Measurements from ENCODE around the gene GNB1L. TPM values are rescaled to one million over a fixed set of nuclear protein-coding genes. Genes with fewer than 3 reads are reported as not detected.

GNB1L gene
- total RNA-seq, 5 donors from 2014 or later (not counting 1 experiment from before 2014, with no cell fraction given), result 4.8 to 13.7 (median 12.9) TPM

- ChIA-PET POLR2A (interaction anchor here in 1 of 2 donors (0.7 kb wide), 1 partner anchor 359 kb away, joined by 3 read pairs; no protein-coding TSS in a partner anchor), CTCF (no interaction called here)
- Mint-ChIP-seq H3K27ac (no peak overlapping the region), H3K9me3 (no peaks in the 10 kb centered on the region), H3K4me1 (peaks cover 8 to 32% (median 26%) of the 10 kb centered on the region in 3 donors), H3K27me3 (no peaks in the 10 kb centered on the region), H3K4me3 (no peak overlapping the region), H3K36me3 (peaks cover 7% of the 10 kb centered on the region)
- H3K9me3 ChIP-seq, result no peaks in the 10 kb centered on the region
- no peak overlapping the region for H3K4me3 ChIP-seq (ENCODE audit: control insufficient read depth in 1 of 2, extremely low read depth in 1 of 2, low read length in 1 of 2)
- DNase-seq (no peak), ATAC-seq (replicated peaks in 1 of 4) (no peak)
- H3K27me3 ChIP-seq (replicated peaks in 1 of 2; ENCODE audit: control insufficient read depth in 2 of 2, extremely low read depth in 1 of 2, insufficient read depth in 2 of 2, low read length in 1 of 2), result no peaks in the 10 kb centered on the region
- H3K27ac ChIP-seq (ENCODE audit: low read length), result no peak overlapping the region
- H3K36me3 ChIP-seq (ENCODE audit: control insufficient read depth in 2 of 2, extremely low read depth in 1 of 2, insufficient read depth in 1 of 2, low read length in 1 of 2), result no peaks in the 10 kb centered on the region
- H3K4me1 ChIP-seq (ENCODE audit: control insufficient read depth in 1 of 2, extremely low read depth in 1 of 2, insufficient read depth in 2 of 2, low read length in 2 of 2), result peaks cover 0 to 3% of the 10 kb centered on the region in 2 experiments
- no CpG with 5 or more reads among the region's 6 CpGs for WGBS (ENCODE audit: insufficient coverage)
Measured at GRCh38 chr22:19831016-19831415, 23.7 kb downstream of the GNB1L start.

- no peak overlapping the region for H3K27ac ChIP-seq (ENCODE audit: low read length)
- WGBS (ENCODE audit: insufficient coverage), result no CpG with 5 or more reads among the region's 2 CpGs
- peaks cover 0 to 14% (median 11%) of the 10 kb centered on the region in 3 donors for H3K4me1 Mint-ChIP-seq
- H3K4me3 Mint-ChIP-seq, result no peak overlapping the region
- no peaks in the 10 kb centered on the region for H3K27me3 ChIP-seq (replicated peaks in 1 of 2; ENCODE audit: control insufficient read depth in 2 of 2, extremely low read depth in 1 of 2, insufficient read depth in 2 of 2, low read length in 1 of 2)
- ATAC-seq (replicated peaks in 1 of 4), result no peak
- no peaks in the 10 kb centered on the region for H3K36me3 ChIP-seq (ENCODE audit: control insufficient read depth in 2 of 2, extremely low read depth in 1 of 2, insufficient read depth in 1 of 2, low read length in 1 of 2)
- DNase-seq, result no peak
- H3K9me3 Mint-ChIP-seq, result no peaks in the 10 kb centered on the region
- no peaks in the 10 kb centered on the region for H3K9me3 ChIP-seq
- H3K4me1 ChIP-seq (ENCODE audit: control insufficient read depth in 1 of 2, extremely low read depth in 1 of 2, insufficient read depth in 2 of 2, low read length in 2 of 2), result peaks cover 0 to 3% of the 10 kb centered on the region in 2 experiments
- peaks cover 8% of the 10 kb centered on the region for H3K36me3 Mint-ChIP-seq
- no peak overlapping the region for H3K4me3 ChIP-seq (ENCODE audit: control insufficient read depth in 1 of 2, extremely low read depth in 1 of 2, low read length in 1 of 2)
- ChIA-PET CTCF (no interaction called here), POLR2A (no interaction called here)
- no peaks in the 10 kb centered on the region for H3K27me3 Mint-ChIP-seq
- no peak overlapping the region for H3K27ac Mint-ChIP-seq
Measured at GRCh38 chr22:19828035-19828401, 26.7 kb downstream of the GNB1L start.

- H3K27me3 Mint-ChIP-seq, result no peaks in the 10 kb centered on the region
- no peak overlapping the region for H3K4me3 ChIP-seq (ENCODE audit: control insufficient read depth in 1 of 2, extremely low read depth in 1 of 2, low read length in 1 of 2)
- no peak overlapping the region for H3K4me3 Mint-ChIP-seq
- no peaks in the 10 kb centered on the region for H3K27me3 ChIP-seq (replicated peaks in 1 of 2; ENCODE audit: control insufficient read depth in 2 of 2, extremely low read depth in 1 of 2, insufficient read depth in 2 of 2, low read length in 1 of 2)
- no peak overlapping the region for H3K27ac Mint-ChIP-seq
- peaks cover 8% of the 10 kb centered on the region for H3K36me3 Mint-ChIP-seq
- ATAC-seq (replicated peaks in 1 of 4) (no peak), DNase-seq (no peak)
- POLR2A ChIA-PET, result no interaction called here
- H3K4me1 ChIP-seq (ENCODE audit: control insufficient read depth in 1 of 2, extremely low read depth in 1 of 2, insufficient read depth in 2 of 2, low read length in 2 of 2), result peaks cover 0 to 2% of the 10 kb centered on the region in 2 experiments
- H3K27ac ChIP-seq (ENCODE audit: low read length), result no peak overlapping the region
- CTCF ChIA-PET, result no interaction called here
- peaks cover 0 to 9% (median 7%) of the 10 kb centered on the region in 3 donors for H3K4me1 Mint-ChIP-seq
- no peaks in the 10 kb centered on the region for H3K9me3 ChIP-seq
- H3K9me3 Mint-ChIP-seq, result no peaks in the 10 kb centered on the region
- whole genome bisulfite sequencing (ENCODE audit: insufficient coverage), result 94% methylated on average over 2 of the region's 10 CpGs
- H3K36me3 ChIP-seq (ENCODE audit: control insufficient read depth in 2 of 2, extremely low read depth in 1 of 2, insufficient read depth in 1 of 2, low read length in 1 of 2), result no peaks in the 10 kb centered on the region
Measured at GRCh38 chr22:19827341-19828034, 27.2 kb downstream of the GNB1L start.

- no peaks in the 10 kb centered on the region for H3K27me3 Mint-ChIP-seq
- no peak overlapping the region for H3K4me3 Mint-ChIP-seq
- no peak for DNase-seq
- no peak overlapping the region for H3K27ac Mint-ChIP-seq
- no peak for ATAC-seq (replicated peaks in 1 of 4)
- no peak overlapping the region for H3K27ac ChIP-seq (ENCODE audit: low read length)
- no peaks in the 10 kb centered on the region for H3K9me3 ChIP-seq
- no peaks in the 10 kb centered on the region for H3K4me1 ChIP-seq (ENCODE audit: control insufficient read depth in 1 of 2, extremely low read depth in 1 of 2, insufficient read depth in 2 of 2, low read length in 2 of 2)
- CTCF ChIA-PET, result no interaction called here
- 50% methylated on average over 1 of the region's 2 CpGs for WGBS (ENCODE audit: insufficient coverage)
- H3K27me3 ChIP-seq (replicated peaks in 1 of 2; ENCODE audit: control insufficient read depth in 2 of 2, extremely low read depth in 1 of 2, insufficient read depth in 2 of 2, low read length in 1 of 2), result no peaks in the 10 kb centered on the region
- H3K4me3 ChIP-seq (ENCODE audit: control insufficient read depth in 1 of 2, extremely low read depth in 1 of 2, low read length in 1 of 2), result no peak overlapping the region
- no peaks in the 10 kb centered on the region for H3K9me3 Mint-ChIP-seq
- POLR2A ChIA-PET, result no interaction called here
- H3K4me1 Mint-ChIP-seq, result peaks cover 0 to 9% (median 7%) of the 10 kb centered on the region in 3 donors
- peaks cover 8% of the 10 kb centered on the region for H3K36me3 Mint-ChIP-seq
- H3K36me3 ChIP-seq (ENCODE audit: control insufficient read depth in 2 of 2, extremely low read depth in 1 of 2, insufficient read depth in 1 of 2, low read length in 1 of 2), result no peaks in the 10 kb centered on the region
Measured at GRCh38 chr22:19826619-19826950, 28.1 kb downstream of the GNB1L start.

GRCh38 chr22:19825904-19826618 lies 28.6 kb downstream of the GNB1L start:
- Mint-ChIP-seq H3K36me3 (peaks cover 8% of the 10 kb centered on the region), H3K4me3 (no peak overlapping the region), H3K4me1 (peaks cover 0 to 9% (median 7%) of the 10 kb centered on the region in 3 donors), H3K27me3 (no peaks in the 10 kb centered on the region), H3K9me3 (no peaks in the 10 kb centered on the region), H3K27ac (no peak overlapping the region)
- POLR2A ChIA-PET, result interaction anchor here in 1 of 2 donors (1.0 kb wide), 1 partner anchor 16 kb away, joined by 3 read pairs; no protein-coding TSS in a partner anchor
- CTCF ChIA-PET, result no interaction called here
- ATAC-seq (replicated peaks in 1 of 4) (no peak), DNase-seq (no peak)
- WGBS (ENCODE audit: insufficient coverage), result 100% methylated on average over 2 of the region's 7 CpGs
- Histone ChIP-seq H3K36me3 (ENCODE audit: control insufficient read depth in 2 of 2, extremely low read depth in 1 of 2, insufficient read depth in 1 of 2, low read length in 1 of 2) (no peaks in the 10 kb centered on the region), H3K4me3 (ENCODE audit: control insufficient read depth in 1 of 2, extremely low read depth in 1 of 2, low read length in 1 of 2) (no peak overlapping the region), H3K4me1 (ENCODE audit: control insufficient read depth in 1 of 2, extremely low read depth in 1 of 2, insufficient read depth in 2 of 2, low read length in 2 of 2) (no peaks in the 10 kb centered on the region), H3K9me3 (no peaks in the 10 kb centered on the region), H3K27me3 (replicated peaks in 1 of 2; ENCODE audit: control insufficient read depth in 2 of 2, extremely low read depth in 1 of 2, insufficient read depth in 2 of 2, low read length in 1 of 2) (no peaks in the 10 kb centered on the region), H3K27ac (ENCODE audit: low read length) (no peak overlapping the region)

- Histone ChIP-seq H3K27ac (ENCODE audit: low read length) (no peak overlapping the region), H3K9me3 (no peaks in the 10 kb centered on the region), H3K4me1 (ENCODE audit: control insufficient read depth in 1 of 2, extremely low read depth in 1 of 2, insufficient read depth in 2 of 2, low read length in 2 of 2) (no peaks in the 10 kb centered on the region), H3K27me3 (replicated peaks in 1 of 2; ENCODE audit: control insufficient read depth in 2 of 2, extremely low read depth in 1 of 2, insufficient read depth in 2 of 2, low read length in 1 of 2) (no peaks in the 10 kb centered on the region), H3K4me3 (ENCODE audit: control insufficient read depth in 1 of 2, extremely low read depth in 1 of 2, low read length in 1 of 2) (no peak overlapping the region), H3K36me3 (ENCODE audit: control insufficient read depth in 2 of 2, extremely low read depth in 1 of 2, insufficient read depth in 1 of 2, low read length in 1 of 2) (peaks cover 0 to 2% of the 10 kb centered on the region in 2 donors)
- ChIA-PET CTCF (no interaction called here), POLR2A (interaction anchor here in 1 of 2 donors (1.0 kb wide), 1 partner anchor 14 kb away, joined by 3 read pairs; no protein-coding TSS in a partner anchor)
- H3K36me3 Mint-ChIP-seq, result peaks cover 8% of the 10 kb centered on the region
- H3K27ac Mint-ChIP-seq, result no peak overlapping the region
- H3K27me3 Mint-ChIP-seq, result no peaks in the 10 kb centered on the region
- no peaks in the 10 kb centered on the region for H3K9me3 Mint-ChIP-seq
- peaks cover 0 to 9% (median 5%) of the 10 kb centered on the region in 3 donors for H3K4me1 Mint-ChIP-seq
- no peak overlapping the region for H3K4me3 Mint-ChIP-seq
- DNase-seq (peak in 1 of 35 experiments; percentile 20), ATAC-seq (replicated peaks in 1 of 4) (no peak)
- WGBS (ENCODE audit: insufficient coverage), result 90% methylated on average over 7 of the region's 8 CpGs
Measured at GRCh38 chr22:19824926-19825339, 29.7 kb downstream of the GNB1L start.

Data from T-cell (primary cell).